GM19099 (cell line): Measurements from ENCODE around the gene SLC12A4.

Experiments
- POLR2A ChIP-seq: IDR thresholded peaks from 3 replicates; pipeline ENCODE4 v1.6.1; 2011; ENCODE audit warnings: low read depth; ENCODE audit not compliant: insufficient read length; ENCODE audit errors: extremely low read depth

The SLC12A4 gene

GRCh38 chr16:67914758-67915495, 53.5 kb downstream of the SLC12A4 start:
- TF ChIP-seq POLR2A = no peak

- TF ChIP-seq POLR2A = no peak
Measured at GRCh38 chr16:67910158-67910557, 58.3 kb downstream of the SLC12A4 start.

DNA sequence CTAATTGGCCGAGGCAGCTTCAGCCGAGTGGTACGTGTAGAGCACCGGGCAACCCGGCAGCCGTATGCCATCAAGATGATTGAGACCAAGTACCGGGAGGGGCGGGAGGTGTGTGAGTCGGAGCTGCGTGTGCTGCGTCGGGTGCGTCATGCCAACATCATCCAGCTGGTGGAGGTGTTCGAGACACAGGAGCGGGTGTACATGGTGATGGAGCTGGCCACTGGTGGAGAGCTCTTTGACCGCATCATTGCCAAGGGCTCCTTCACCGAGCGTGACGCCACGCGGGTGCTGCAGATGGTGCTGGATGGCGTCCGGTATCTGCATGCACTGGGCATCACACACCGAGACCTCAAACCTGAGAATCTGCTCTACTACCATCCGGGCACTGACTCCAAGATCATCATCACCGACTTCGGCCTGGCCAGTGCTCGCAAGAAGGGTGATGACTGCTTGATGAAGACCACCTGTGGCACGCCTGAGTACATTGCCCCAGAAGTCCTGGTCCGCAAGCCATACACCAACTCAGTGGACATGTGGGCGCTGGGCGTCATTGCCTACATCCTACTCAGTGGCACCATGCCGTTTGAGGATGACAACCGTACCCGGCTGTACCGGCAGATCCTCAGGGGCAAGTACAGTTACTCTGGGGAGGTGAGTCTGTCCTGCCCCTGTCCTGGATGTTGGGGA, 59.2 kb downstream of the SLC12A4 start:
- no peak for TF ChIP-seq POLR2A

GRCh38 chr16:67907397-67908180, 60.8 kb downstream of the SLC12A4 start:
- TF ChIP-seq POLR2A = no peak

GRCh38 chr16:67902831-67903230, 65.6 kb downstream of the SLC12A4 start:
- TF ChIP-seq POLR2A = no peak

DNA sequence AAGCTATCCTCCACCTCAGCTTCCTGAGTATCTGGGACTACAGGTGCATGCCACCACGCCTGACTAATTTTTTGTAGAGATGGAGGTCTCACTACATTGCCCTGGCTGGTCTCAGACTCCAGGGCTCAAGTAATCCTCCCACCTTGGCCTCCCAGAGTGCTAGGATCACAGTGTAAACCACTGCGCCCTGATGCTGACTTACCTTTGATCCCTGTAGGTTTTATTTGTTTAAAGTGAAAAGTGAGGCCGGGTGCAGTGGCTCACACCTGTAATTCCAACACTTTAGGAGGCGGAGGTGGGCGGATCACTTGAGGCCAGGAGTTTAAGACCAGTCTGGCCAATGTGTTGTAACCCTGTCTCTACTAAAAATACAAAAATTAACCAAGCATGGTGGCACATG, 66.7 kb downstream of the SLC12A4 start:
- TF ChIP-seq POLR2A = no peak

GRCh38 chr16:67897231-67897630, 71.2 kb downstream of the SLC12A4 start:
- TF ChIP-seq POLR2A = no peak

DNA sequence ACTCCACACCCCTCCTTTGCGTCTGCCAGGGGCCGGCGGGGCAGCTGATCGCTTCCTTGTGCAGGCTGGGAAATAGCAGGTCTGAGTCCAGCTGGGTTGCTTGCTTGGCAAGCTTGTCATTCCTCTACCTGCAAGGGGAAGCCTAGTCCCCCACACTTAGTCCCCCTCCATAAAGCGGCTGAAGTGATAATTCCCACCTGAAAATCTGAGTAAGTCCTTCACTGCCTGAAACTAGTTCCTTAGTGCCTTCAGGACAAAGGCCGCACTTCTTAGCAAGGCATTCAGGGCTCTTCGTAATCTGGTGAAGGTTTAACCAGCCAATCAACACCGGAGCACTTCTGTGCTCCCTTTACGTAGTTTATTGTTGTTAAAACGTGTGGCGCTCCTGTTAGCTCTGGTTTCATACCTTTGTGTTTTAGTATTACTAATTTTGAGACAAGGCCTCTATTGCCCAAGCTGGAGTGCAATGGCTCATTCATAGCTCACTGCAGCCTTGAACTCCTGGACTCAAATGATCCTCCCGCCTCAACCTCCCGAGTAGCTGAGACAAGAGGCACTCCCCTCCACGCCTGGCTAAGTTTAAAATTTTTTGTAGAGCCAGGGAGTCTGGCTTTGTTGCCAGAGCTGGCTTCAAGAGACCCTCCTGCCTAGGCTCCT, 74.6 kb downstream of the SLC12A4 start:
- no peak for TF ChIP-seq POLR2A
